GM19468 (cell line): ENCODE data around the gene RTP5.
"Not testable (repeated sequence)": the region's sequence is repeated elsewhere in the genome, so short reads cannot be mapped to it uniquely, and the experiment has no call there.

ENCODE experiments used
- ATAC-seq: cut with Tn5 transposase; IDR thresholded peaks from one replicate; pipeline ENCODE4 v1.9.1; 2021; ENCODE audit warnings: mild to moderate bottlenecking, moderate library complexity, moderate number of reproducible peaks; ENCODE audit not compliant: unreplicated experiment; ENCODE audit errors: extremely low read depth

RTP5 gene

DNA sequence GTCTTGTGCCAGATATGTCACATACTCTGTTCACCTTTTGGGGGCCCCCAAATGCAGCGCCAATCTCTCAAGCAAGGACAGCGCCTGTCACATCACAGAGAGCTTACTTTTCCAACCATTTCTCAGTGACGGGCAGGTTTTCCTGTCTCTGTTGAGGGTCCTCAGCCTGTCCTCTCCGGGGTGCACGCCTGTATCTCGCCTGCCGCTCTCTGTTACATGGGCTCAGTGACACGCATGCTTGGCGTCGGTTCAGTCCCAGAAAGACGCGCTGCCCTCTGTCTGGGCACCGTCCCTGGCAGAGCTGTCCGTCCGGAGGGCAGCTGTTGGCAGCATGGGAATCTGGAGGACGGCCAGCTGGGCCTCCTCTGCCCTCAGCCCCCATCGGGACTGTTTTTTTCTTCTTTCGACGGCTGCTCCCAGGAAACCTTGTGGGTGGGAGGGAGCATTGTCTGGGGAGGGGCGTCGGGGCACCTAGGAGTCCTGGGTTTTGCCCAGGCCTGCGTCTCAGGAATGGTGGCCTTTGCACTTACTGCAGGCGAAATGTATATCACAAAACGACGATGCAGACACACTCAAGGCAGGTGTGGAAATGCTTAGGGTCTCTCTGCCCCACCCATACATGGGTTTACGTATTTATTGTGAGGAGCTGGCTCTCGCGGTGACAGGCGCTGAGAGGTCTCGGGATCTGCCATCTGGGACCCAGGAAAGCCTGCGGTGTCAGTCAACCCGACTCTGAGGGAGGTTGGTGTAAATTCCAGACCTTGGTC is 30.9 kb downstream of the RTP5 start:
- ATAC-seq = no peak

DNA sequence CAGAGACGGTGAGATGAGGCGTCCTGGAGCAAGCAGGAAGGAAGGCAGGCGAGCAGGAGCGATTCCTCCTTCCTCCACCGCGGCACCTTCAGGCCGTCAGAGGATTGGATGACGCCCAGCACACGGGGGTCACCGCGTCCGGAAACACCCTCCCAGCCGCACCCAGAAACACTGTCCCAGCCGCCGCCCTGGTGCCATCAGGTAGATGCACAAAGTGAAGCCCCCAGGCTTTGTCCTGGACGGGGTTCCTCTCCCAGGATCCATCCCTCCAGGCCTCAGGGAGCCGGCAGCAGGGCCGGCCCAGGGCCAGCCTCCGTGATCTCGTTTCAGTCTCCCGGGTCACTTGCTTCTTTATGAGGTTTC is 31.5 kb downstream of the RTP5 start:
- no peak for ATAC-seq

GRCh38 chr2:241901500-241902351 is 32.2 kb downstream of the RTP5 start:
- ATAC-seq = no peak

DNA sequence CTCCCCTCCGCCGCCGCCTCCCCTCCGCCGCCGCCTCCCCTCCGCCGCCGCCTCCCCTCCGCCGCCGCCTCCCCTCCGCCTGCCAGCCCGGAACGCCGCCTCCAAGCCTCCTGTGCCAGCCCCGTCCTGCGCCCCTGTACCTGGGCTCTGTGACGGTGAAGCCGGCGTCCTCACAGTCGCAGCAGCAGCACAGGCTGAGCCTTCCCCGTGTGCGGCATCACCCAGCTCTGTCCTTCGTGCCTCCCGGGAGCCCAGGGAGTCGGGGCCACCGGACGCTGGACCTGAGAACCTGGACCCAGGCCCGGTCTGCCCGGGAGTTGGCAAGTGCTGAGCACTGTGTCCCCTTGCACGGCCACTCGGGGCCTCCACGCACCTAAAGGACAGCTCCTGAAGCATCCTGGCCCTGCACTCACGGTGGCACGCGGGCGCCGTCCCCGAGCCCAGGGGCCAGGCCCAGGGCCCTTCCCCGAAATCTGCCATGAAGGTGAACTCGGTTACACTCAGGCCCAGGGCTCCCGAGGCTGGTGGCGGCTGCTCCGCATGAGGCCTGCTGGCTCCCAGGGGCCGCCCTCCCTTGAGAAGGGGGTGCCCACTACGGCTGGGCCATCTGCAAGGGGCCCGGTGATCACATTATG is 32.9 kb downstream of the RTP5 start:
- ATAC-seq = no peak

DNA sequence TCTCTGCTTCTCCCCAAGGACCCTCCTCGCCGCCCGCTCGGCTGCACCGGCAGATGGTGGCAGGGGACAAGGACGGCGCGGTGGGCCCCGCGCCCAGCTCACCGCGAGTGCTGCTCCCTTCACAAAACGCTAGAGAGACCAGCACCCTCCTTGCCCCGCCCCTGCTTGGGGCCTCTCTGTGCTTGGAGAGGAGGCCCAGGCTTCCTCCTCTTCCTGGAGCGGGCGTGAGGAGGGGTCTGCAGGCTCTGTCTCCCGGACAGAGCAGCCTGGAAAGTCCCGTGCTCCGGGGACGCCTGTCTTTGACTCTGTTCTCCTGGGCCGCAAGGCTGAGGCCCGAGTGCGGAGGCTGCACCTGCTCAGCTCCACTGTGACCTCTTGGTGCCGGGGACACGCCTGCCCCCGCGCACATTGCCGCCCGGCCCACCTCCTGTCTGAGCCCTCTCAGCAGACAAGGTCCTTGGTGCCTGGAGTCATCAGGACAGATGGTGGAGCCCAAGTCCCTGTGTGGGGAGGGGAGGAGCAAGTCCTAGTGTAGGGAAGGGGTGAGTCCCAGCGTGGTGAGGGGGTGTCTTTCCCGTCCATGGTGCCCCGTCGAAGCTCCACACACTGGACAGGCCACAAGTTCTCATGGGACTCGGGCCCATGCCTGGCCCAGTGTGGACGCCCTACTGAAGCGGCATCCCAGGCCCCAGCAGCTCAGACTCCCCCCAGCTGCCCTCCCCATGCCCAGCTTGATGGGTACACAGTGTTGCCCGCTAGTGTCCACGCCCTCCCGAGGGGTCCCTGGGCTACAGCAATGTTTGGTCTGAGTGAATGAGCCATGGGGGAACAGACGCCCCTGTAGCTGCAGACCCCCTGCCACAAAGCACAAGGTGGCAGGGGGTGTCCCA is 33.8 kb downstream of the RTP5 start:
- no peak for ATAC-seq

GRCh38 chr2:241904011-241904718 is 34.6 kb downstream of the RTP5 start:
- ATAC-seq = no peak

GRCh38 chr2:241904791-241905710 is 35.5 kb downstream of the RTP5 start:
- ATAC-seq = no peak

GRCh38 chr2:241905716-241906377 is 36.3 kb downstream of the RTP5 start:
- no peak for ATAC-seq

GRCh38 chr2:241906378-241906770 is 36.8 kb downstream of the RTP5 start:
- not testable (repeated sequence) for ATAC-seq

DNA sequence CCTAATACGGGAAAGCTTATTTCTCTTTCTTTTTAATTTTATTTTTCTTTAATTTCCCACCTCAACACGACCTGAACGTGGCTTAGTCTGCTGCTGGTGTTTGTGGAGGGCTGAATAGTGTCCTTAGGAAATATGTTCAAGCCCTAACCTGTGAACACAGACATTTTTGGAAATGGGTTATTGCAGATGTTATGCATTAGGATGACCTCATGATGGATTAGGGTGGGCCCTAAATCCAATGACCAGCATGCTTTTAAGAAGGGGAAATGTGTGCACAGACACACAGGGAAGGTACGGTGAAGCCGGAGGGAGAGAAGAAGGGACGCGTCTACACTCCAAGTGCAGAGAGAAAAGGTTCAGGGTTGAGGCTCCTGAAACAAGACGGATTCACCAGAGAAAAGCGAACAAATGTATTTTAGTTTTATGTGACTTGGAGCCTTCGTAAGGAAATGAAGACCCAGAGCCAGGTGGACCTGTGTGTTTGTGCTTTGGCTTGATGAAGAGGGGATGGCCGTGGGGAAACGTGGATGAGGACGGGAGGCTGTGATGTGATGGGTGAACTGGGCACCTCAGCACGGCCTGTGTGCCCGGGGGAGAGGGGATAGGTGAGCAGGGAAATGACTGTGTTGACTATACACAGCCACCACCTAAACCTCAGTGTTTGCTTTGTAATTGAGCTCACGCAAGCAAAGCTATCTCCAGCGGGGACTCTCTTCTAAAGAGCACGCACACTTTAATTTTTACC is 37.5 kb downstream of the RTP5 start:
- no peak for ATAC-seq

DNA sequence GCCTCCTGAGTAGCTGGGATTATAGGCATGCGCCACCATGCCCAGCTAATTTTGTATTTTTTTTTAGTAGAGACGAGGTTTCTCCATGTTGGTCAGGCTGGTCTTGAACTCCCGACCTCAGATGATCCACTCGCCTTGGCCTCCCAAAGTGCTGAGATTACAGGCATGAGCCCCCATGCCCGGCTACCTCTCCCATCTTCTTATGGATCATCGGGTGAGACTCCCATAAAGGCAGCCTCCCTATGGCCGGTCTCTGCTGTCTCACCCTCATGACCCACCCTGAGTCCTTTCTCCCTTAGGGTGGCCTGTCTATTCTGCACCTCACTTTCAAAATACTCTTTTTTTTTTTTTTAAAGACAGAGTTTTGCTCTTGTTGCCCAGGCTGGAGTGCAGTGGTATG is 38.3 kb downstream of the RTP5 start:
- not testable (repeated sequence) for ATAC-seq

DNA sequence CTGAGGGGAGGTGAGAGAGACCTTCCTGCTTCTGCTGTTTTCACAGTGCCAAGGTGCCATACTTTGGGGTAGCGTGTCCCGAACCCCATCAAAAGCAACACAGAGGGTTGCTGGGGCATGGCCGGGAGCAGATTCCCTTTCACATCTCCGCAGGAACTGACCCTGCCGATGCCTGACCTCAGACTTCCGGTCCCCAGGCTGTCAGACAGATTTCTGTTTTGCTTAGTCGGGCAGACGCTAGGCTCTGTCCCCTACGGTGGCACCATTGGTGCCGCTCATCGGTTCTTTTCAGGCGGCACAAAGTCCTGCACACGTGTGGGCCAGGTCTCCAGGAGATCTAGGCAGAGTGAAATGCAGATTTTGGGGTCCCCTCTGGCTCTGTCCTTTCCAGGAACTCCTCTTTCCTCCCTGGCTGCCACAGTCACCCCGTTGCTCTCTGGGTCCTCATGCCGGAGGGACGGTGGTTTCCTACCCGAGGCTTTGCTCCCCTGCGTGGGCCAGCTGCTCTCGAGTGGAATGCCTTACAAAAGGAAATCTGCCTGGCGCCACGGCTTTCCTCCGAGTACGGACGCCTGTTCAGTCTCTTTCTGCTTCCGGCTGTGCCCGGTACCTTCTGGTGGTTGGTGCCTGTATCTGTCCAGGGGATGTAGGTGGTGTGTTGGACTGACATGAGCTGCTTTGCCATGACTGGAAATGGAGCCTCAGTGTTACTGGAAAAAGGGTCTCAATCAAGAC is 39.3 kb downstream of the RTP5 start:
- ATAC-seq = no peak

DNA sequence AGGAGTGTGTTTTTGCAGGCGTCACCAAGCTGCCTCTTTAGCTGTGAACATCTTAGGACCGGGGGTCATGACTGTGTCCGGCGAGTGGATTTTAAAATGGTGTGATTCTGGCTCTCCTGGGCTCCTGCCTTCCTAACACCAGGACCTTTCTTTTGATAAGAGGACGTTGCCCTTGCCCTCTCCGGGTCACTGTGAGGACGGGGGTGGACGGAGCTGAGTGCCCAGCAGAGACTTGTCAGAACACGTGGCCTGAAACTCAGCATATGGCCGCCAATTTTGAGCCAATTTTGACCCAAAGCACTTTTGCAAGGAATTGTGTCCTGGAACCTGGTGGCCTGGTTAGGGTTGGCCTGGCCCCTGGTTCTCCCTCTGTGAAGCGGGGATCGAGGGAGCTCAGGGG is 40.2 kb downstream of the RTP5 start:
- no peak for ATAC-seq

- ATAC-seq = no peak
Observed at GRCh38 chr2:241910604-241911520, 41.3 kb downstream of the RTP5 start.

- ATAC-seq = no peak
Observed at GRCh38 chr2:241911551-241911950, 42.0 kb downstream of the RTP5 start.
